H54 (cell line): ENCODE measurements around the gene LIMD2.
A peak's percentile ranks its signal among the peaks of the same experiment; 100 is the strongest.

Source experiments
- DNase-seq: peaks from one replicate; pipeline ENCODE4 v3.0.0; 2011; ENCODE audit warnings: low spot score, mixed read lengths; ENCODE audit not compliant: insufficient read length
- FAIRE-seq: peaks from 3 replicates; lab custom pipeline; 2011; peaks lifted over from hg19 to GRCh38; lab: Jason Lieb, UNC
- POLR2A ChIP-seq: IDR thresholded peaks from 2 replicates; pipeline ENCODE4 v1.6.1; 2011; ENCODE audit warnings: low read depth, mild to moderate bottlenecking, low read length

LIMD2 gene

DNA sequence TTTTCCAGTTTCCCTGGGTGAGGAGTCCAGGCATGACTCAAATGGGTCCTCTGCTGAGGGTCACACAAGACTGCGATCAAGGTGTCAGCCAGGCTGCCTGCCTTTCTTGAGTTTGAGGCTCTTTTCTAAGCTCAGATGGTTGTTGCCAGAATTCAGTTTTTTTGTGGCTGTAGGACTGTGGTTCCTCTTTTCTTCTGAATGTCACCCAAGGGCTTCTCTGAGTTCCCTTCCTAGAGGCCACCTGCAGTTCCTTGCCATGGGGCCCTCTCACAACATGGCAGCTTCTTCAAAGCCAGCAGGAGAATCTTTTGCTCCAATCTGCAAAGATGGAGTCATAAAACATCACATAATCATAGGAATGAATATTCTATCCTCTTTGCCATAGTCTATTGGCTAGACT lies 17.5 kb downstream of the LIMD2 start:
- TF ChIP-seq POLR2A: no peak
- FAIRE-seq (no peak), DNase-seq (no peak)

DNA sequence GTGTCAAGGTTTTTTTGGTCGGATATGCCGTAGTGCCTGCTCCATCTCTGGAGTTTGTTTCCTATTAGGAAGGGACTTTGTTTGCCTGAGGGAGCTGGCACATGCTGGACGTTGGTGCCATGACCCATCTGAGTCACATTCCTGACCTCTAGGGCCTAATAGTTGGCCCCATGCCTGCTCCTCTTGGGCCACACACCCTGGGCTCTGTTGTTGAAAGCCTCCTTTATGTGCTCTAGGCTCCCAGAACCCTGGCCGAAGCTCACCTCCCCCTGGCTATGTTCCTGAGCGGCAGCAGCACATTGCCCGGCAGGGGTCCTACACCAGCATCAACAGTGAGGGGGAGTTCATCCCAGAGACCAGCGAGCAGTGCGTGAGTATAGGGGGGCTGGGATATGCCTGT lies 18.4 kb downstream of the LIMD2 start:
- TF ChIP-seq POLR2A: no peak
- FAIRE-seq (no peak), DNase-seq (no peak)

DNA sequence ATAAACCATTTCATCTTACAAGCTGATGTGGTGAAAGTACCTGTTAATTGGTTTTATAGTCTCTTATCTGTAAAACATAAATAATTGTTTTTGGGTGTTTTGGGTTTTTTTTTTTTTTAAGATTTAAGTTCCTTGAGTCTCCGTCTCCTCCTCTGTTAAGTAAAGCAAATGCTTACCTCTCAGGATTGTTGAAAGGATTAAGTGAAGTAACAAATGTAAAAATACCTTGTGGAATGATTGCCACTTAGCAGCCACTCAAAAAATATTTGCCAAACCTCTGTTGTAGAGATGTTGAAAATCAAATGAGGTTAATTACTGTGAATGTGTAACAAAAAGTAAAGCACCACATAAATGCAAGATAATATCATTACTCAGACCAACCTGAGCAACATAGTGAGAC lies 19.2 kb downstream of the LIMD2 start:
- DNase-seq (no peak), FAIRE-seq (no peak)
- TF ChIP-seq POLR2A: no peak

DNA sequence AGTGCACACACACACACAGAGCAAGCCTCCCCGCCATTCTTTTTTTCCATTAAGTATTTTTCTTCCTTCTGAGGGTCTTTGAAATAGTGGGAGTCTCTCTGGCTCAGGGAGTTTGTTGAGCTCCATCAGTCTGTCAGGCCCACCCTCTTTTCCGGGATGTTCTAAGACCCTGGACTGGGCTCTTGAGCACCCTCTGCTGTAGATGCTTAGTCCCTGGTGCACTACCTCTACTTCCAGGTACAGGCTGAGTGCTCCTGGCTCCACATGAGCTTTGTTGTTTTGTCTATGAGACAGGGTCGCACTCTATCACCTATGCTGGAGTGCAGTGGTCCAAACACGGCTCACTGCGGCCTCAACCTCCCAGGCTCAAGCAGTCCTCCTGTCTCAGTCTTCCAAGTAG lies 20.7 kb downstream of the LIMD2 start:
- no peak for DNase-seq
- TF ChIP-seq POLR2A: no peak
- FAIRE-seq: no peak

DNA sequence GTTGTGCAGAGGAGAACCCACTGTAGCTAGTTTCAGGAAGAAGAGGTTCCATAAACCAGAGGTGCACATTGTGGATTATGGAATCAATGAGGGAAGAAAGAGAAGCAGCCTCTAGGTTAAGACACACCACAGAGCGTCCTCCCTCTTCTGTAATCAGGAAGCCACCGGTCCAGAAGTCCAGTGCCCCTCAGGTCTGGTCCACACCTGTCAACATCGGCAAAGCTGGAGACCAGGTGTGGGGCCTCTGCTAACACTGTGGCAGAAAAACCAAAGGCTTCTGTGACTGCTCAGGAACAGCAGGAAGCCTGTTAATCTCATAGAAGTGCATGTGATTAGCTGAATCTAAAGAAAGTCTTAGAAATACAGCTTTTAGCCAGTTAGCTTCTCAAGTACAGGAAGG lies 23.3 kb downstream of the LIMD2 start:
- no peak for TF ChIP-seq POLR2A
- no peak for FAIRE-seq

DNA sequence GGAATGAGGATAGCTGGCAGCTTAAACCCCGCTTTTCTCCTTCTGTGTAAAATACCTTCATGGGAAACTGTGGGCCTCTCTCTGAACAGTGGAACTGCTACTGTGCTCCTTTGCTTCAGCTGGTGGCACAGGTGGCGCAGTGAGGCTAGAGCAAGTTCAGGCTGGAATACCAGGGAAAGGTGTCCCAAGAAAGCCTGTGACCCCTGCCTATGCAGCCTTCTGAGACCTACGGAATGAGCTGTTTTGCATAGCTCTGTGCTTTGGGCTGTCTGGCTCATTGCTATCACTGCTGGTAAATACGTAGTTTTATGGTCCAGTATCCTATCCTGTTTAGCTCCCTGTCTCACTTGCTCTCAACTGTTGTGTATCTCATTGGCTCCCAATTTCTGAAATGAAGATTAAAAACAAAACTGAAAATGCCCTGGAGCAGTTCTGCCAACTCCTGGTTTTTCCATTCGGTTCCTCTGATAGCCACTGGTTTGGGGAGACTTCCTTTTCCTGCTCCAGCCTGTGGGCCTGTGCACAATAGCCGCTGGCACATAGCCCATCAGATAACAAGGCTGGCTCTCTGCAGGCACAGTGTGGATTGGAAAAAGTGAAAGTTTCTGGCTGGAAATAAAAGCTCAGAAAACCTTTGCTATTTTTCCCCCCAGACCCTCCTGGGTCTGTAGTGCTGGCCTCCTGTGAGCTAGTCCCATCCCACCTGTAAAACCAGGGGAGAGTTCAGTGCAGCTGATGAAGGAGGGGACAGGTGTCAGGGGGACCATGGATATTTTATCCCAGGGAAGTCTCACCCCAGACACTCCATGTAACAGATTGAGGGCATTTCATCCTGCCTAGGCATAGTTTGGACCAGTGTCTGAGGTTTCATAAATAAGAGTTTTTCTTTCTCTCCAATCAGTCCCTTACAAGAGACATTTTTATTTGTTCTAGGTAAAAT lies 24.0 kb downstream of the LIMD2 start:
- no peak for TF ChIP-seq POLR2A
- FAIRE-seq (peak; percentile 62), DNase-seq (peak; percentile 82)

More for the DNA sequence above, 23.3 kb downstream of the LIMD2 start:
- DNase-seq: no peak

DNA sequence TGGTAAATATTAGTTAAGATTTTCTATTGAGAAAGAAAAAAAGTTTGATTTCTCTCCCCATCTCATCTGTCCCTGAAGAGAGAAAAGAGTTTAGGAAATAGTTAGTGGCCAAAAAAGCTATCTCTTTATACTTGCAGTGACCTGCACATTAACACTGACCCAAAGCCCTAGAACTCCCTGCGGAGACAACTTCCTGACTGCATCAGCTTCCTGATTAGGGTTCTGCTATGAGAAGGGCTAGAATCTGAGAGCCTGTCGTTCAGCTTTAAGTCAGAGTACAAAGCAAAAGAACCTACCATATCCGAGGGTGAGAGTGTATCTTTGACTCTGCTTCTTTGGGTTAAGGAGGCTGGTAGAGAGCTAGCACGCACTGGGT lies 24.7 kb downstream of the LIMD2 start:
- DNase-seq (no peak), FAIRE-seq (peak; percentile 74)
- TF ChIP-seq POLR2A: no peak

DNA sequence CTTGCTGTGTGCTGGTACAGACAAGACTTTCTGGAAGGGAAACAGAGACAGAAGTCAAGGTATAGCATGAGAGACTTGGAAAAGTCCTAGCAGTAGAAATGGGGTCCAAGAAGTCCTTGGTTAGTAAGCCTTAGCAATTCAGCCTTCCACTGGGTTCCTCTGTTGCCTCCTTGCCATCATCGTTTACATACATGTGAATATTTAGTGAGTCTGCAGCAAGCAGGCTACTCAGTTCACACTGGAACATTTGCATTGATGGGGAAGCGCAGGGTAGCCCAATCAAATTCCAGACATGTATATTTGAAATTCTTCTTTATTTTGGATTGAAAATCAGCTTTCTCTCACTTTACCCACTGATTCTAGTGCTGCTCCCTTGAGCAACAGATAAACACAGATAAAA lies 27.1 kb downstream of the LIMD2 start:
- FAIRE-seq (no peak), DNase-seq (no peak)
- TF ChIP-seq POLR2A: no peak

DNA sequence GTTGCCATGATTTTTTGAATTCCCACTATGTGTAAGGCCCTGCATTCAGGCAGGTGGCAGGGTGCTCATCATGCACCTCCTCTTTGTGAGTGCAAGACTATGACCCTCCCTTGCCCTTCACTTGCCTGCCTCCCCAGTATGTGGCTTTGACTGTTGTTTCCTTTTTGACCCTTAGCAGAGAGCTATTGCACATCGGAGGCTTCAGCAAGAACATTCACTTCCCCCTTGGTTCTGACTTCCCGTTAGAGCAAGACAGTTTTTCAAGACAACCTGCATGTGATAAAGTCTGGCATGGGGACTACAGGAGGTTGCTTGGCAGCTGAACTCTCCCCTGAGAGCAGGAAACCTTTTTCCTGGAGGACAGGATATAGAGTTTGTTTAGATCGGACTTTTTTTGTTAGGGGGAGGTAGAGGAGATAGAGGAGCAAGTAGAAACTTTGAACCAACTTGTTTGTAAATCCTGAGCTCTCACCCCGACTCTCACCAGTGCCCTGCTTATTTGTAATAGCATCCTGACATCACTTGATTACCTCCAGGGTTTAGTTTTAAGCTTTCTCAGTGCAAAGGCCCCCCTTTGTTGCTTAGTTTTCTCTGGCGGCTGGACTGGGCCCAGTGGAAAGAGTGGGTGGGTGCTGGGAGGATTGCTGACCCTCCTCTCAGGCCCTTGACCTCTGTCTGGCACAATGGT lies 34.3 kb downstream of the LIMD2 start:
- no peak for TF ChIP-seq POLR2A
- FAIRE-seq (no peak), DNase-seq (no peak)

DNA sequence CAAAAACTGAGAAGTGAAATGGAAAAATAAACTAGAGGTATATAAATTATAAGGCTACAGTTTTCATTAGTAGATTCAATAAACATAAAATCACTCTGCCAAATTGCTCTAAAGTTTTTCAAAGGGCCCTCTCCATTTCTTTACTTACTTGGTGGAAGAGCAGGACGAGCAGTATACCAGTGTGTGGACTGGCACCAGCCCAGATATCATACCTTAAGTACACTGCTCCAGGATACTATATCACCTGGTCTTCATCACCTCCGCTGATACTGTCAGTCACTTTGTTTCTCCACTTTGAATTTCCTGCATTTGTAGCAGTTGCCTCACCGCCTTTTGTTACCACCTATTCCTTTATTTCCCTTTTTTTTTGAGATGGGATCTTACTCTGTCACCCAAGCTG lies 40.1 kb downstream of the LIMD2 start:
- no peak for TF ChIP-seq POLR2A
- no peak for FAIRE-seq
- DNase-seq: no peak

DNA sequence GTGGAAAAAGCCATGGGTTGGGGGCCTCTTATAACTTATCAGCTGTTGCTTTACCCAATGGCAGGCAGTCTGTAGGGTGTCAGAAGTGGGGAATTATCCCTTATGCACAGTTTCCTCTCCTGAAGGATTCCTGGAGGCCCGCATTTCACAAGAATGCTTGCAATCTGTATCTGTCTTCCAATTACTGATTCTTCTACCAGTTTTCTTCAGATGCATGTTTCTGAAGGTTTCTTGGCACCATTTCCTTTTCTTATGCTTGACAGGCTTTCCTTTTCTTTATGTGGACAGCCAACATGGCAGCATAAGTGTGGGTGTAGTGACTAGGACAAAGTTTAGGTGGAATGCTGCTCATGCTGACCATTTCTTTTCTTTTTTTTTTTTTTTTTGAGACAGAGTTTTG lies 41.6 kb downstream of the LIMD2 start:
- FAIRE-seq: no peak
- no peak for DNase-seq
- no peak for TF ChIP-seq POLR2A

DNA sequence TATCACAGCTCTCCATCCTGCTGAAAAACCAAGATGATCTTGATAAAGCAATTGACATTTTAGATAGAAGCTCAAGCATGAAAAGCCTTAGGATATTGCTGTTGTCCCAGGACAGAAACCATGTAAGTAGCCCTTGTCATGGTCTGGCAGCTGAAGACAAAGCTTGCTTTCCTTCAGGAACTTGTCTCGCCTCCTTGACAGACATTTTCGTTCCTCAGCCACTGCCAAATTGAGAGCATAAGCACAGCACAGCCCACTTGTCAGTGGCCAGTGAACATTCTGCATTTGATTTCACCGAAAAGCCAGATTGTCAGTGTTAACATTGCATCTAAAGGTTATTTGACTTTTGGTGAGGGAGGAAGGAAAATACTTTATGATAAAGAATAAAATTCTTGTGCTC lies 42.1 kb downstream of the LIMD2 start:
- FAIRE-seq (no peak), DNase-seq (no peak)
- no peak for TF ChIP-seq POLR2A

DNA sequence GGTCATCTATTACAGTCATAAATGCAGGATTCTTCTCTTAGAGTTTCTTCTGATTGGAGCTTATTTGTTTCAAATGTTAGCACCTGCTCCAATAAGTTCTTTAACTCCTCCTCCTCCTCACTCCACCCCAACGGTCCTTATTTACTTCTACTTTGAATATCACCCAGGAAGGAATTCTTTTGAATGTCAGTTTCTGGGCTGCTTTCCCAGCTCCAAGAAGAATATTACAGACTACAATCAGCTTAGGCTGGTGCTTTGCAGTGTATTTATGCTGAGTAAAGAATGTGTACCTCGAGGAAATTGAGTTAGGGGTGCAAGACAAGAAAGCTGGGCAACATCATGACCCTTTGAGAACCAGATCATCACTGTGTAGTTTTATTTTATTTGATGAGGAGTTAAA lies 46.9 kb downstream of the LIMD2 start:
- FAIRE-seq (no peak), DNase-seq (no peak)
- TF ChIP-seq POLR2A: no peak

DNA sequence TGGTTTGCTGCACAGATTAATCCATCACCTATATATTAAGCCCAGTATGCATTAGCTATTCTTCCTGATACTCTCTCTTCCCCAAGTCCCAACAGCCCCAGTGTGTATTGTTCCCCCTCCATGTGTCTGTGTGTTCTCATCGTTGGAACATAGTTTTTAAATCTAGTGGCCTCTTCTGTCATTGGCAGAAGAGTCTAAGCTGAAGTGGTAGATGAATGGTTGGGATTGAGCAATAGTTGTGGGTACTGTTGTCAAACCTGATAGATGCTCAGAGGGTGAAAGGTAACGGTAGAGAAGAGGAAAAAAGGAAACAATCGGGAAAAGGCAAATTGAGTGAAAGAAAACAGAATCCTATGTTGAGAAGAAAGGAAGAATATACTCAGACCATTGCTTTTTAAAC lies 47.8 kb downstream of the LIMD2 start:
- FAIRE-seq (no peak), DNase-seq (no peak)
- no peak for TF ChIP-seq POLR2A
